ENCODE results near the gene ROR2. TPM values are rescaled to one million over a fixed set of nuclear protein-coding genes. Genes with fewer than 3 reads are reported as not detected.

The ROR2 gene
- total and polyA plus RNA-seq, 5 donors from 2014 or later: 0.12 TPM; not detected in 4

DNA sequence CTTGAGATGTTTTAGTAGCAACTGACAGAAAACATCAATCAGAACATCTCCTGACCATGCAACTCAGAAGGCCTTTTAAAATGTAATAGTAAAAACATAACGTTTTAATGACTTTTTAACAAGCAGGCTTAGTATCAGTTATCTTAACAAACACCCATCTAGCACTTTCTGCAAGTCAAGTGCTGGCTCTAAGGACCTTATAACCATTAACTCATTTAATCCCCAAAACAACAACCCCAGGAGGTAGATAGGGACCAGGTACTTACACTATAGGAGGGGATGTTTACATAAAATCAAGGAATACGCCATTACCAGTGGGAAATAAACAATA lies 41.8 kb downstream of the ROR2 start:
- Histone ChIP-seq H3K4me1 (ENCODE audit: control insufficient read depth, insufficient read depth, low read length, poor library complexity, severe bottlenecking) (peaks cover 10% of the 10 kb centered on the region), H3K36me3 (ENCODE audit: control insufficient read depth, insufficient read depth, low read length) (no peaks in the 10 kb centered on the region), H3K9me3 (ENCODE audit: control insufficient read depth in 2 of 2, low read length in 2 of 2) (no peaks in the 10 kb centered on the region), H3K27ac (ENCODE audit: insufficient read depth, low read length, poor library complexity, severe bottlenecking) (no peak overlapping the region), H3K4me3 (ENCODE audit: low read depth, low read length) (no peak overlapping the region), H3K27me3 (ENCODE audit: control insufficient read depth, insufficient read depth, low read length) (peaks cover 2% of the 10 kb centered on the region)
- Mint-ChIP-seq H3K4me3 (no peak overlapping the region), H3K4me1 (peaks cover 0 to 4% (median 1%) of the 10 kb centered on the region in 4 donors), H3K9me3 (no peaks in the 10 kb centered on the region), H3K27me3 (no peaks in the 10 kb centered on the region), H3K27ac (no peak overlapping the region), H3K36me3 (no peaks in the 10 kb centered on the region)
- no peak for ATAC-seq (ENCODE audit: low read depth in 2 of 2)
- DNase-seq: no peak

DNA sequence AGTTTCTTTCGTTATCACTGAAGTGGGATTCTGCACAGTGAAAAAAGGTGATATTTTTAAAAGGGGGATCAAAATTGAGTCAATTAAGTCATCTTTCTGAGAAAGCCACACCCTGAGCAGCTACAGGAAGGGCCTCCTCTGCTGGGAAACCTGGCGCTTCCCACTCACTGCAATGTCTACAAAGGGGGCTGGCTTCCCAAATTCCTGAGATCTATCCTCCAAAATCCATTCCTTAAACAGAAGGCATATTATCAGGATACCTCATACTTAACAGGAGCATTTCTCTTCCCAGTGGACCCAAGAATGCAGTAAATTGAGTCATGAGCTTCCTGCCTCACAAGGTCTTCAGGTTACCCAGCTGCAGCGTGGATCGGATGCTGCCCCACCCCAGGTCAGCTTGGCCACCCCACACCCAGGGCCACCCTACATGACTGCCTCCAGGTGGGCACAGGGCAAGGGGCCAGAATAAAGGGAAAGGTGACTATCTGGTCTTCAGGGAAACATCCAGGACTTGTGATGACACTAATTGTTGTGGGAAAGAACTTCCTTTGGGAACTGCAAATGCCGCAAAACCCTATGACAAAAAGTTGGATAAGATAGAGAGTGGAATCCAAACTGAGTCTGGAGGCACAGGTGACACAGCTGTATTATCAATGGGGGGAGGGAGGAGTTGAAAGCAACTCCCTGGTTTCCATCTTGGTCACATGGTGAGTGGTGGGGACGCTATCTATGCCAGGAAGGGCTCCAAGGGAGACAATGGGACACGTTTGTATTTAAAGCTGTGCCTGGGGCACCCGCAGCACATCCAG lies 42.3 kb downstream of the ROR2 start:
- Mint-ChIP-seq H3K4me1 (peaks cover 0 to 4% (median 1%) of the 10 kb centered on the region in 4 donors), H3K27ac (no peak overlapping the region), H3K9me3 (no peaks in the 10 kb centered on the region), H3K27me3 (no peaks in the 10 kb centered on the region), H3K4me3 (no peak overlapping the region), H3K36me3 (no peaks in the 10 kb centered on the region)
- Histone ChIP-seq H3K9me3 (ENCODE audit: control insufficient read depth in 2 of 2, low read length in 2 of 2) (no peaks in the 10 kb centered on the region), H3K27me3 (ENCODE audit: control insufficient read depth, insufficient read depth, low read length) (peaks cover 2% of the 10 kb centered on the region), H3K36me3 (ENCODE audit: control insufficient read depth, insufficient read depth, low read length) (no peaks in the 10 kb centered on the region), H3K4me3 (ENCODE audit: low read depth, low read length) (no peak overlapping the region), H3K4me1 (ENCODE audit: control insufficient read depth, insufficient read depth, low read length, poor library complexity, severe bottlenecking) (peaks cover 10% of the 10 kb centered on the region), H3K27ac (ENCODE audit: insufficient read depth, low read length, poor library complexity, severe bottlenecking) (no peak overlapping the region)
- DNase-seq (no peak), ATAC-seq (ENCODE audit: low read depth in 2 of 2) (no peak)

DNA sequence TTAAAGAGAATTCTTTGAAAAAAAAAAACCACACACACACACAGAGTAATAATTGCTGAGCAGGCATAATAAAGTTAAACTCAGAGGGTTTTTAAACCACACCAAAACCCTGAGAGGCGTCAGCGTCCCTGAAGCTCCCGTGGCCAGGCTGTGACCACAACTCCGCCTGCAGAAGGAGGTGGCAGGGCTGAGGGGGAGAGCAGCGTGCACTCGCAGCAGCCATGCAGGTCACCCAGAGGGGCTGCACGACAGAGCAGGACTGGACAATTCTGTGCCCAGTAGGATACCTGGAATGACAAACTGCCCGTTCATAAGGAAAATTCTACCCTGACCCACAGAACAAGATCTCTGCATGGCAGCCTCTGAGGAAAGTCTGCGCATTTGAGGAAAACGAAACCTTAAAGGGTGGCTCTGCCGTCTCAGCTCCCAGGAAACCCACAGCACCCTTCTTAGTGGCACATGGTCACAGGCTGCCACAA lies 44.0 kb downstream of the ROR2 start:
- Mint-ChIP-seq H3K4me1 (peaks cover 0 to 4% (median 1%) of the 10 kb centered on the region in 4 donors), H3K27me3 (no peaks in the 10 kb centered on the region), H3K27ac (no peak overlapping the region), H3K4me3 (no peak overlapping the region), H3K9me3 (no peaks in the 10 kb centered on the region), H3K36me3 (no peaks in the 10 kb centered on the region)
- DNase-seq (peak in 2 of 3 donors; percentile 5 to 79), ATAC-seq (ENCODE audit: low read depth in 2 of 2) (peak; percentile 31 to 56)
- H3K27me3 ChIP-seq (ENCODE audit: control insufficient read depth, insufficient read depth, low read length): peaks cover 2% of the 10 kb centered on the region
- H3K4me1 ChIP-seq (ENCODE audit: control insufficient read depth, insufficient read depth, low read length, poor library complexity, severe bottlenecking): peaks cover 10% of the 10 kb centered on the region
- H3K9me3 ChIP-seq (ENCODE audit: control insufficient read depth in 2 of 2, low read length in 2 of 2): no peaks in the 10 kb centered on the region
- no peak overlapping the region for H3K27ac ChIP-seq (ENCODE audit: insufficient read depth, low read length, poor library complexity, severe bottlenecking)
- no peaks in the 10 kb centered on the region for H3K36me3 ChIP-seq (ENCODE audit: control insufficient read depth, insufficient read depth, low read length)
- H3K4me3 ChIP-seq (ENCODE audit: low read depth, low read length): peak overlapping the region; percentile 77

DNA sequence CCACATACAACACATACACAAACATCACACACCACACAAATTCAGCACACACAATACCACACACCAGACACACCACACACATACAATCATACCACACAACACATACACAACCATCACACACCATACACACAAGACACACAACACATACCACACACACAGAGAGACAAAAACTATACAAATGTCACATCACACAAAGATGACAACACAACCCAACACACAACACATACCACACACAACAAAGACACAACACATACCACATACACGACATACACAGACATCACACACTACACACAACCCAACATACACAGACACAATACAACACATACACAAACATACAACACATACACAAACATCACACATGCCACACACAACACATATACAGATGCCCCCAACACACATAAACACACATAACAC lies 44.8 kb downstream of the ROR2 start:
- Mint-ChIP-seq H3K4me3 (no peak overlapping the region), H3K27me3 (no peaks in the 10 kb centered on the region), H3K36me3 (no peaks in the 10 kb centered on the region), H3K4me1 (peaks cover 0 to 4% (median 1%) of the 10 kb centered on the region in 4 donors), H3K27ac (no peak overlapping the region), H3K9me3 (no peaks in the 10 kb centered on the region)
- Histone ChIP-seq H3K4me1 (ENCODE audit: control insufficient read depth, insufficient read depth, low read length, poor library complexity, severe bottlenecking) (peaks cover 10% of the 10 kb centered on the region), H3K9me3 (ENCODE audit: control insufficient read depth in 2 of 2, low read length in 2 of 2) (no peaks in the 10 kb centered on the region), H3K27me3 (ENCODE audit: control insufficient read depth, insufficient read depth, low read length) (peaks cover 2% of the 10 kb centered on the region), H3K36me3 (ENCODE audit: control insufficient read depth, insufficient read depth, low read length) (no peaks in the 10 kb centered on the region), H3K4me3 (ENCODE audit: low read depth, low read length) (no peak overlapping the region), H3K27ac (ENCODE audit: insufficient read depth, low read length, poor library complexity, severe bottlenecking) (no peak overlapping the region)
- ATAC-seq (ENCODE audit: low read depth in 2 of 2): no peak
- DNase-seq: no peak

DNA sequence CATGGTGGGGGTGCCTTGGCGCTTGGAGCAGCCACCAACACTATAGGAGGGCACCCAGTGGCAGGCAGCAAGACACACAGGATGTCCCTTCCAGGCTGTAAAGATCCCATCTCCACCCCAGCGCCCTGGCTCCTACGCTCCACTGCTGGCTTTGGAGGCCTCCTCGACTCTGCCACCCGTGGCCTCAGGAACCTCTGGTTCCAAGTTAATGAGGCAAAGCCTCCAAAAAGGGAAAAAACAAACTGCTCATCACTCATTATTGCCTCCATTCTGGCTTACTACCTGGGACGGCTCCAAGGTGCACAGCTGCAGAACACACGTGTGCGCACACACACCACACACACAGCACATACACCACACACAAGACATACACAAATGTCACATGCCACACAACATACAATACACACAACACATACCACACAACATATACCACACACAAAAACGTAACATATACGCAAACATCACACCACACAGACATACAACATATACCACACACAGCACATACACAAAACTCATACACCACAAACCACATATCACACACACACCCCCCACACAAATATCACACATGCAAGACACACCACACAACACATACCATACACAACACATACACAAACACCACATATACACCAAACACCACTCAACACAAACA lies 45.3 kb downstream of the ROR2 start:
- H3K27ac Mint-ChIP-seq: no peak overlapping the region
- no peaks in the 10 kb centered on the region for H3K36me3 Mint-ChIP-seq
- Histone ChIP-seq H3K4me1 (ENCODE audit: control insufficient read depth, insufficient read depth, low read length, poor library complexity, severe bottlenecking) (peaks cover 10% of the 10 kb centered on the region), H3K9me3 (ENCODE audit: control insufficient read depth in 2 of 2, low read length in 2 of 2) (no peaks in the 10 kb centered on the region), H3K36me3 (ENCODE audit: control insufficient read depth, insufficient read depth, low read length) (no peaks in the 10 kb centered on the region), H3K4me3 (ENCODE audit: low read depth, low read length) (no peak overlapping the region), H3K27ac (ENCODE audit: insufficient read depth, low read length, poor library complexity, severe bottlenecking) (no peak overlapping the region), H3K27me3 (ENCODE audit: control insufficient read depth, insufficient read depth, low read length) (peaks cover 2% of the 10 kb centered on the region)
- H3K27me3 Mint-ChIP-seq: no peaks in the 10 kb centered on the region
- peaks cover 0 to 4% (median 1%) of the 10 kb centered on the region in 4 donors for H3K4me1 Mint-ChIP-seq
- no peak overlapping the region for H3K4me3 Mint-ChIP-seq
- no peak for ATAC-seq (ENCODE audit: low read depth in 2 of 2)
- H3K9me3 Mint-ChIP-seq: no peaks in the 10 kb centered on the region
- no peak for DNase-seq

DNA sequence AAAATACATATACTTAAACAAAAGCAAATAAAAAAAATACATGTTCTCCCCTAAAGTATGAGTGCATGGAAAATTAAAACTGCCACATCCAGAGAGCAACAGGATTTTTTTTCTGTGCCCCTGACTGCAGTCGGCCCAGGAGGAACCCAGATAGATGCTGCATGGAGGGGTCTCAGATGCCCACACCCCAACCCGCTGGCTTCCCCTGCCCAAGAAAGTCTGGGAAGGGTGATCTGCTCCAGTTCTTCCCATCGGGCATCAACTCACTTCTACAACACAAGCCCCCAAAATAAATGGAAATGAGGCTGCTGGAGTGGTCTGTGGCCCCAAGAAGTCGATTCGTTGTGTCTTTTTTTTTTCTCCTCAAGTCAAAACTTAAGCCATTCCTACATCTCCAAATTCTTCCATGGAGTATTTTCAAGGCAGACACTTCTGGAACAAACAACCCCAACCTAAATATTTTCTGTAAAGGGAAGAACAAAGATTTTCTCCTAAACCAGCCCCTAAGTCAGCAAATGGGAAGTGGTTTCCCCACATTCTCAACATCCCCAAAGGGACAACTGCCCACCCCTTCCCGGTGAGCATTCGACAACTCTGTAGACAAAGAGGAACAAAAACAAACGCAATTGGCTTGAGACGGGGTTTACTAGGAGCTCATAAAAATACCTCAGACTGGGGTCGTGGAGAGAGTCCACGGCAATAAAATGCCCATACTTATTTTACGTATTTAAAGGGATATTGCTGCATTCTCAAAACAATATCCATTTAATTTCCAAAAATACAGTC lies 46.7 kb downstream of the ROR2 start:
- Histone ChIP-seq H3K27me3 (ENCODE audit: control insufficient read depth, insufficient read depth, low read length) (peaks cover 2% of the 10 kb centered on the region), H3K27ac (ENCODE audit: insufficient read depth, low read length, poor library complexity, severe bottlenecking) (no peak overlapping the region), H3K9me3 (ENCODE audit: control insufficient read depth in 2 of 2, low read length in 2 of 2) (no peaks in the 10 kb centered on the region), H3K4me1 (ENCODE audit: control insufficient read depth, insufficient read depth, low read length, poor library complexity, severe bottlenecking) (peaks cover 10% of the 10 kb centered on the region), H3K36me3 (ENCODE audit: control insufficient read depth, insufficient read depth, low read length) (no peaks in the 10 kb centered on the region), H3K4me3 (ENCODE audit: low read depth, low read length) (no peak overlapping the region)
- peaks cover 0 to 4% (median 1%) of the 10 kb centered on the region in 4 donors for H3K4me1 Mint-ChIP-seq
- peak overlapping the region in 1 of 4 donors; percentile 13 for H3K4me3 Mint-ChIP-seq
- no peaks in the 10 kb centered on the region for H3K9me3 Mint-ChIP-seq
- H3K36me3 Mint-ChIP-seq: no peaks in the 10 kb centered on the region
- no peak for DNase-seq
- no peaks in the 10 kb centered on the region for H3K27me3 Mint-ChIP-seq
- ATAC-seq (ENCODE audit: low read depth in 2 of 2): no peak
- H3K27ac Mint-ChIP-seq: no peak overlapping the region

DNA sequence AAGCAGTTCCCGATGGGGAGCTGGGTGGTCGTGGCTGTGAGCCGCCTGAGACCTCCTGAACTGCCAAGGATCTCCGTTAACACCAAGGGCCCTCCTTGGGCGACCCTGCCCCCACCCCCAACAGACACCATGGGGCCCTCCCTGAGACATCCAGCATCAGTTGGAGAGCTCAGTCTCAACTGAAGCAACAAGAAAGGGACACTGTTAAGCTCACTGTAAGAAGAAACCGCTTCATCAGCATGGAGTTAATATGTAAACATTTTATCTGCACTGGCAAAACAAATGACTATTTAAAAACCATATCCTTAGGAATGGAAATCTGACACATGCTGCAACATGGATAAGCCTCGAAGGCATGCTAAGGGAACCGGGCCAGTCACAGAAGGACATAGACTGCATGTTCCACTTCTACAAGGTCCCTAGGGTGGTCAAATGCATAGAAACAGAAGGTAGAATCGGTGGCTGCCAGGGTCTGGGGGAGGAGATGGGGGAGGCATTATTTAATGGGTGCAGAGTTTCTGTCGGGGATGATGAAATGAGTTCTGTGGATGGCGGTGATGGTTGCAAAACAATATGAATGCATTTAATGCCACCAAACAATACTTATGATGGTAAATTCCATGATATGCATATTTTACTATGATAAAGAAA lies 47.4 kb downstream of the ROR2 start:
- Histone ChIP-seq H3K4me3 (ENCODE audit: low read depth, low read length) (no peak overlapping the region), H3K9me3 (ENCODE audit: control insufficient read depth in 2 of 2, low read length in 2 of 2) (no peaks in the 10 kb centered on the region), H3K27me3 (ENCODE audit: control insufficient read depth, insufficient read depth, low read length) (peaks cover 2% of the 10 kb centered on the region), H3K27ac (ENCODE audit: insufficient read depth, low read length, poor library complexity, severe bottlenecking) (no peak overlapping the region), H3K36me3 (ENCODE audit: control insufficient read depth, insufficient read depth, low read length) (no peaks in the 10 kb centered on the region), H3K4me1 (ENCODE audit: control insufficient read depth, insufficient read depth, low read length, poor library complexity, severe bottlenecking) (peaks cover 10% of the 10 kb centered on the region)
- Mint-ChIP-seq H3K4me3 (peak overlapping the region in 1 of 4 donors; percentile 13), H3K9me3 (no peaks in the 10 kb centered on the region), H3K4me1 (peaks cover 0 to 4% (median 1%) of the 10 kb centered on the region in 4 donors), H3K27me3 (no peaks in the 10 kb centered on the region), H3K36me3 (no peaks in the 10 kb centered on the region), H3K27ac (no peak overlapping the region)
- DNase-seq: no peak
- ATAC-seq (ENCODE audit: low read depth in 2 of 2): no peak

Measured in CD4-positive, CD25-positive, alpha-beta regulatory T cell (primary cell).